ENCODE measurements around the gene PXDN. TPM values are rescaled to one million over a fixed set of nuclear protein-coding genes. Genes with fewer than 3 reads are reported as not detected.

PXDN gene
- total and polyA plus RNA-seq, 5 donors from 2014 or later, result 0.79 TPM; not detected in 4

DNA sequence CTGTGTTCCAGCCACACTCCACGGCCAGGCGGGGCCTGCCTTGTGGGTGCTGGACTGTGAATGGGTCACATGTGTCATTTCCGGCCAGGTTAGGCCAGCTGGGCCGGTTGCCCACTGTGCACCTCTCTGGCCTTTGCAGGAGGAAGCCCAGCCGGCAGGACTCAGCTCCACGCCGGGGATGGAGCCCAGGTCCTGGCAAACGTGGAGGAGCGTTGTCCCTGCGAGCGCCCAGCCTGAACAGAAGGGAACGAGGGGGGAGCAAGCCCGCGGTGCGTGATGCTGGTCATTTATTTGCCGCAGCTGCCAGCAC lies 152.9 kb downstream of the PXDN start:
- H3K27ac ChIP-seq (ENCODE audit: insufficient read depth, low read length, poor library complexity, severe bottlenecking), result no peak overlapping the region
- H3K4me1 ChIP-seq (ENCODE audit: control insufficient read depth, insufficient read depth, low read length, poor library complexity, severe bottlenecking), result no peaks in the 10 kb centered on the region
- Mint-ChIP-seq H3K4me3 (no peak overlapping the region), H3K4me1 (peaks cover 0 to 3% (median 0%) of the 10 kb centered on the region in 4 donors), H3K27me3 (no peaks in the 10 kb centered on the region), H3K27ac (no peak overlapping the region), H3K9me3 (peaks cover 0 to 7% (median 0%) of the 10 kb centered on the region in 7 donors), H3K36me3 (no peaks in the 10 kb centered on the region)
- no peak for ATAC-seq (ENCODE audit: low read depth in 2 of 2)
- no peaks in the 10 kb centered on the region for H3K36me3 ChIP-seq (ENCODE audit: control insufficient read depth, insufficient read depth, low read length)
- H3K27me3 ChIP-seq (ENCODE audit: control insufficient read depth, insufficient read depth, low read length), result no peaks in the 10 kb centered on the region
- H3K9me3 ChIP-seq (ENCODE audit: control insufficient read depth in 2 of 2, low read length in 2 of 2), result no peaks in the 10 kb centered on the region
- H3K4me3 ChIP-seq (ENCODE audit: low read depth, low read length), result no peak overlapping the region
- no peak for DNase-seq

DNA sequence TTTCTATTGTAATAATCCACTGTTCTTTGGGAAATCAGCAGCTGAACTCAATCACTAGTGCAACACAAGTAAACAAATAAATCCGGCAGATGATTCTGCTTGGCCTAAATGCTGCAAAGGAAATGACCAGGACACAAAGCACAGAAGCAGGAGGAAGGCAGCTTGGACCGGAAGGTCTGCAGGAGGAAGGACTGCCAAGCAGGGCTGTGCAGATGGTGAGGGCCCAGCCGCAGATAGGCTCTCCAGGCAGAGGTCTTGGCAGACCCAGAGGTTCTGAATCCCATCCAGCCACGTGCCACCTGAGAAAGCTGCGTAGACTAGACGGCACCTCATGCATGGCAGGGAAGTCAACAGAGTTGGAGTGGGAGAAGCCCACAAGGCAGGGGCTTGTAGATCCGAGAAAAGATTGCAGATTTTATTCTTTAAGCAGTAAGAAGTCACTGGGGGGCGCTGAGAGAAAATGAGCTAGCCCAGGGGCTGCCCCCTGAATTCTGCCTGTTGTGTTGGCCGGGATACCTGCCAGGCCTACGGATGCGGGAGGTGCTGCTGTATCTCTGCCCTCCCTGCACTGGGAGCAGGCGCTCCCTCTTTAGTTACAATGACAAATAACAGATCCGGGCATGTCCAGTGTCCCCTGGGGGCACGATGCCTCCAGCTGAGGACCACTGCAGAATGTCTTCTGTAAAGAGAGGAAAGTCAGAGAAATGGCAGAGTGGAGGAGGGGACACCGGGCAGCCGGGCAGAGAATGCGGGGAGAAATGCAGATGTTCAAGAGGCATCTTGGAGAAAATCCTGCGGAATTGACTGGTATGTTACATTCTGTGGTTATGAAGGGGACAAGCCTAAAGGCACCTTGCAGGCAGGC lies 153.5 kb downstream of the PXDN start:
- Histone ChIP-seq H3K9me3 (ENCODE audit: control insufficient read depth in 2 of 2, low read length in 2 of 2) (no peaks in the 10 kb centered on the region), H3K27me3 (ENCODE audit: control insufficient read depth, insufficient read depth, low read length) (no peaks in the 10 kb centered on the region), H3K36me3 (ENCODE audit: control insufficient read depth, insufficient read depth, low read length) (no peaks in the 10 kb centered on the region), H3K27ac (ENCODE audit: insufficient read depth, low read length, poor library complexity, severe bottlenecking) (no peak overlapping the region), H3K4me3 (ENCODE audit: low read depth, low read length) (no peak overlapping the region), H3K4me1 (ENCODE audit: control insufficient read depth, insufficient read depth, low read length, poor library complexity, severe bottlenecking) (no peaks in the 10 kb centered on the region)
- Mint-ChIP-seq H3K36me3 (no peaks in the 10 kb centered on the region), H3K4me3 (no peak overlapping the region), H3K27me3 (no peaks in the 10 kb centered on the region), H3K27ac (no peak overlapping the region), H3K9me3 (peaks cover 0 to 7% (median 0%) of the 10 kb centered on the region in 7 donors), H3K4me1 (peaks cover 0 to 3% (median 0%) of the 10 kb centered on the region in 4 donors)
- no peak for ATAC-seq (ENCODE audit: low read depth in 2 of 2)
- DNase-seq, result no peak

DNA sequence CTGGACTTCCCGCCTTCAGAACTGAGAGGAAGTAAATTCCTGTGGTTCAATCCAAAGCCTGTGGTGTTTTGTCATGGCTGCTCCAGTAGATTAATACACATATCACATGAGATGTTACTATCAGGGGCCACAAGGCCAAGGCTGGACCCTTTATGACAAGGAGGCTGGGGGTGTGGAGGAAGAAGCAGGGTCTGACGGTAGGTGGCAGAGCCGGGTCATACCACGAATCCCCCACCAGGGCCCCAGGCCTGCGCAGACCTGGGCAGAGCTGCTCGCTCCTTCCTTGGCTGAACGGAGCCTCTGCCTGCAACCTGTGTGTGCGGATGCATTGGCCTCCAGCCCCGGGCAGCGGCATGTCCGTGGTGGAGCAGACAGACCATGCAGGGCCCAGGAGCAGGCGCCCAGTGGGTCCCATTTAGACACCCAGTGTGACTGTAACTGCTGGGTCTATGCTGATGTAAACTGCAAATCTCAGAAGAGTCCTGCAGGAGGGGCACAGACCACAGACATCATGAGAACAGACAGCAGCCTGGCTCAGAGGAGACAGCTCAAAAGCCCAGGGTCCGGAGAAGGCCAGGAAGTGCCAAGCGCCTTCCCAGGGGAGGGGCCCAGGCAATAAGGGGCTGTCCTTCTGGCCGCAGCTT lies 155.2 kb downstream of the PXDN start:
- Mint-ChIP-seq H3K27ac (no peak overlapping the region), H3K36me3 (no peaks in the 10 kb centered on the region), H3K4me3 (no peak overlapping the region), H3K27me3 (no peaks in the 10 kb centered on the region), H3K4me1 (peaks cover 0 to 2% (median 0%) of the 10 kb centered on the region in 4 donors), H3K9me3 (peaks cover 0 to 12% (median 0%) of the 10 kb centered on the region in 7 donors)
- no peaks in the 10 kb centered on the region for H3K9me3 ChIP-seq (ENCODE audit: control insufficient read depth in 2 of 2, low read length in 2 of 2)
- H3K27me3 ChIP-seq (ENCODE audit: control insufficient read depth, insufficient read depth, low read length), result no peaks in the 10 kb centered on the region
- H3K4me1 ChIP-seq (ENCODE audit: control insufficient read depth, insufficient read depth, low read length, poor library complexity, severe bottlenecking), result no peaks in the 10 kb centered on the region
- ATAC-seq (ENCODE audit: low read depth in 2 of 2) (no peak), DNase-seq (no peak)
- no peak overlapping the region for H3K27ac ChIP-seq (ENCODE audit: insufficient read depth, low read length, poor library complexity, severe bottlenecking)
- H3K4me3 ChIP-seq (ENCODE audit: low read depth, low read length), result no peak overlapping the region
- H3K36me3 ChIP-seq (ENCODE audit: control insufficient read depth, insufficient read depth, low read length), result no peaks in the 10 kb centered on the region

DNA sequence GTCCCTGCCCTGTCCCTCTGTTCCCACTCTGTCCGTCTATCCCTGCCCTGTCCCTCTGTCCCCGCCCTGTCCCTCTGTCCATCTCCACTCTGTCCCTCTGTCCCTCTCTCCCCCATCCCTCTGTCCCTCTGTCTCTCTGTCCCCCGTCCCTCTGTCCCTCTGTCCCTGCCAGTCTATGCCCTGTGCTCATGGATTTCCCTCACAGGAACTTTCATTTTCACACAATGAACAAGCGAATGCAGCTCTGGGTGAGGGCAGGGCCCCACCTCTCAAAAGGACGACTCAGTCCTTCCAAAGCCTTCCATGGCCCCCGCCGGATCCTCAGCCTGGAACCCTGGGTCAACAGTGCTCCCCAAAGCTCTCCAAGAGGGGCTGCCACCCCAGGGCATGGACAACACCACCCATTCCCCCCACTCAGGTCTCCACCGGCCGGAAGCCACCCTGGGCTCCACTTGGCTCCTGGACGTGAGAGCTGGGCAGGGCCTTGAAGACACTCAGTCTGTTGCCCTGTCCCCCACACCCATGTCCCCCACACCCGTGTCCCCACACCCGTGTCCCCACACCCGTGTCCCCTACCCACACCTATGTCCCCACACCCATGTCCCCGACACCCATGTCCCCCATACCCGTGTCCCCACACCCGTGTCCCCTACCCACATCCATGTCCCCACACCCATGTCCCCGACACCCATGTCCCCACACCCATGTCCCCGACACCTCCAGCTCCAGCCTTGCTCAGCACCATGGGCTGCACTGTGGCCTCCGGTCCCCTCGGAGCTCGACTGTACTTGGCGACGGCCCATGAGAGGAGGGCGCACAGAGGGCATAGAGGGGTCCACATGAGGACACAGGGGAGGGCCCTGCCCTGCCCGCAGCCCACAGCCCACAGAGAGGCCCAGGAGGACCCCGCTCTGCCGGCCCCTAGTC lies 156.0 kb downstream of the PXDN start:
- H3K27ac Mint-ChIP-seq, result no peak overlapping the region
- no peaks in the 10 kb centered on the region for H3K27me3 Mint-ChIP-seq
- Histone ChIP-seq H3K27ac (ENCODE audit: insufficient read depth, low read length, poor library complexity, severe bottlenecking) (no peak overlapping the region), H3K4me1 (ENCODE audit: control insufficient read depth, insufficient read depth, low read length, poor library complexity, severe bottlenecking) (no peaks in the 10 kb centered on the region), H3K36me3 (ENCODE audit: control insufficient read depth, insufficient read depth, low read length) (no peaks in the 10 kb centered on the region), H3K4me3 (ENCODE audit: low read depth, low read length) (no peak overlapping the region), H3K9me3 (ENCODE audit: control insufficient read depth in 2 of 2, low read length in 2 of 2) (no peaks in the 10 kb centered on the region), H3K27me3 (ENCODE audit: control insufficient read depth, insufficient read depth, low read length) (no peaks in the 10 kb centered on the region)
- no peaks in the 10 kb centered on the region for H3K36me3 Mint-ChIP-seq
- H3K9me3 Mint-ChIP-seq, result peaks cover 0 to 12% (median 0%) of the 10 kb centered on the region in 7 donors
- ATAC-seq (ENCODE audit: low read depth in 2 of 2) (no peak), DNase-seq (no peak)
- no peaks in the 10 kb centered on the region for H3K4me1 Mint-ChIP-seq
- H3K4me3 Mint-ChIP-seq, result no peak overlapping the region

DNA sequence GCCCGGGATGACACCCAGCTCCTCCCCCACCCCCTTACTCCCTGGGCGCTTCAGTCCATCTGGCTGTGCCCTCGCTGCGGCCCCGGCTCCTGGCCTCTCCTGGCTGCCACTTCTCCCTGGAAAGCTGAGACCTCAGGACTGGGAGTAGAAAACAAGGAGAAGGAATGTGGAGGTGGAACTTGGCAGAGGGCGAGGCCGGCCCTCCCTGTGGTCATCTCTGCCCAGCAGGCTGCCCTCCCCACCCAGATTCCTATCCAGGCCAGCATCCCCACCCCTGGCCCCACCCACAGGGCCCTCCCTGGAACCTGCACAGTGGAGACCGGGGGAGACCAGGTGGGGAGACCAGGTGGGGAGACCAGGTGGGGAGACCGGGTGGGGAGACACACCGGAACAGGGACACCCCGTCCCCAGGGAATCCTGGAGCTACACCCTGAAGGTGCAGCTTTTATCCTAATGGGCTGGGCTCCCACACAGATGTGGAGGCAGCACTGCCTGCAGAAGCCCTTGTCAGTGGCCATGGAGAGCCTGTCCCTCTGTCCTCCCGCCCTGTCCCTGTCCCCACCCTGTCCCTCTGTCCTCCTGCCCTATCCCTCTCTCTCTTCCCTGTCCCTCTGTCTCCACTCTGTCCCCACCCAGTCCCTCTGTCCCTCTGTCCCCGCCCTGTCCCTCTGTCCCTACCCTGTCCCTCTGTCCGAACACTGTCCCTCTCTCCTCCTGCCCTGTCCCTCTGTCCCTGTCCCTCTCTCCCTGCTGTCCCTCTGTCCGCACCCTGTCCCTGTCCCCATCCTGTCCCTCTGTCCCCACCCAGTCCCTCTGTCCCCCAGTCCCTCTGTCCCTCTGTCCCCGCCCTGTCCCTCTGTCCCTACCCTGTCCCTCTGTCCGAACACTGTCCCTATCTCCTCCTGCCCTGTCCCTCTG lies 157.1 kb downstream of the PXDN start:
- no peak overlapping the region for H3K4me3 Mint-ChIP-seq
- no peaks in the 10 kb centered on the region for H3K36me3 ChIP-seq (ENCODE audit: control insufficient read depth, insufficient read depth, low read length)
- no peaks in the 10 kb centered on the region for H3K27me3 Mint-ChIP-seq
- no peaks in the 10 kb centered on the region for H3K4me1 Mint-ChIP-seq
- H3K9me3 Mint-ChIP-seq, result peaks cover 0 to 14% (median 0%) of the 10 kb centered on the region in 7 donors
- ATAC-seq (ENCODE audit: low read depth in 2 of 2) (no peak), DNase-seq (no peak)
- no peaks in the 10 kb centered on the region for H3K36me3 Mint-ChIP-seq
- H3K4me1 ChIP-seq (ENCODE audit: control insufficient read depth, insufficient read depth, low read length, poor library complexity, severe bottlenecking), result no peaks in the 10 kb centered on the region
- H3K27ac Mint-ChIP-seq, result no peak overlapping the region
- no peaks in the 10 kb centered on the region for H3K9me3 ChIP-seq (ENCODE audit: control insufficient read depth in 2 of 2, low read length in 2 of 2)
- no peak overlapping the region for H3K4me3 ChIP-seq (ENCODE audit: low read depth, low read length)
- H3K27me3 ChIP-seq (ENCODE audit: control insufficient read depth, insufficient read depth, low read length), result no peaks in the 10 kb centered on the region
- no peak overlapping the region for H3K27ac ChIP-seq (ENCODE audit: insufficient read depth, low read length, poor library complexity, severe bottlenecking)

DNA sequence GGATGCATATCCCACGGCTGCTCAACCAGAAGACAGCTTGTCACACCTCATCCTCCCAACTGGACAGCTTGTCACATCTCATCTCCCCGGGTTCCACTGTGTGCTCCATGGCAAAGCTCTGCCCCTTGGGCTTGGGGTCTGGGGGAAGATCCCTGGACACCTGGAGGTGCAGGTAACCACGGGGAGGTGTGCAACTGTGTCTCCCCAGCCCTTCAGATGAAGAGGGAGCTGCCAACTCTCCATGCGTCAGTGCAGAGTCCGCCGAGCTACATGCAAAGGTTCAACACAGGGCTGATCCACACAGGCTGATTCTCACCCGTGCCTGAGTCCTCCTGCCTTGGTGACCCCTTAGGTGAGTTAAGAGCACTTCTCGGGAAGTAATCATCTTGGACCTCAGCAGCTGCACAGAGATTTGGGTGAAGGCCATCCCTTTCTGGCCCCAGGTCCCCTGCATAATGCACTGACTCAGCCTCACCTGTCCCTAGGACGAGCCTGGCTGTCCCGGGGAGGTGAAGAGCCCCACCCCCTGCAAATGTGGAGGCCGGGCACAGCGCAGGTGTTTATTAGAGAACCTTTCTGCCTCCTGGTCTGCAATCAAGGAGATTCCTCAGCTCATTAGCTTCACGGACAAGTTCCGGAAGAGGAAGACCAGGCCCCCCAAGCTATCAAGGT lies 157.9 kb downstream of the PXDN start:
- Histone ChIP-seq H3K9me3 (ENCODE audit: control insufficient read depth in 2 of 2, low read length in 2 of 2) (no peaks in the 10 kb centered on the region), H3K27me3 (ENCODE audit: control insufficient read depth, insufficient read depth, low read length) (no peaks in the 10 kb centered on the region), H3K27ac (ENCODE audit: insufficient read depth, low read length, poor library complexity, severe bottlenecking) (no peak overlapping the region), H3K4me1 (ENCODE audit: control insufficient read depth, insufficient read depth, low read length, poor library complexity, severe bottlenecking) (no peaks in the 10 kb centered on the region), H3K4me3 (ENCODE audit: low read depth, low read length) (no peak overlapping the region), H3K36me3 (ENCODE audit: control insufficient read depth, insufficient read depth, low read length) (no peaks in the 10 kb centered on the region)
- no peak for DNase-seq
- H3K4me3 Mint-ChIP-seq, result no peak overlapping the region
- H3K9me3 Mint-ChIP-seq, result peaks cover 0 to 13% (median 0%) of the 10 kb centered on the region in 7 donors
- no peaks in the 10 kb centered on the region for H3K4me1 Mint-ChIP-seq
- H3K36me3 Mint-ChIP-seq, result no peaks in the 10 kb centered on the region
- no peak for ATAC-seq (ENCODE audit: low read depth in 2 of 2)
- H3K27me3 Mint-ChIP-seq, result no peaks in the 10 kb centered on the region
- H3K27ac Mint-ChIP-seq, result no peak overlapping the region
